Activated B cell treated with CpG ODN at 0.5 μM for 24 hours (primary cell): Measurements from ENCODE around the gene STOX1. TPM values are rescaled to one million over a fixed set of nuclear protein-coding genes. Genes with fewer than 3 reads are reported as not detected.

Experiments
- ATAC-seq: fragments of 200-7000 bp; cut with Tn5 transposase; one replicate; pipeline ENCODE4 v1.10.0; 2021; ENCODE audit warnings: low read depth, mild to moderate bottlenecking, moderate library complexity
- CTCF ChIA-PET: fragments of 350-600 bp; sonication (Branson Sonifier 250); formaldehyde crosslinking; loops from one replicate; lab custom pipeline; 2021; ENCODE audit warnings: antibody characterized with exemption; lab: Charles Lee
- POLR2A ChIA-PET: fragments of 350-600 bp; sonication (Branson Sonifier 250); formaldehyde crosslinking; loops from one replicate; lab custom pipeline; 2021; ENCODE audit warnings: antibody characterized with exemption; lab: Charles Lee
- DNase-seq: peaks from one replicate; pipeline ENCODE4 v3.0.0; 2022
- H3K27ac Mint-ChIP-seq: one replicate; pipeline ENCODE4 v1.8.0; 2020; ENCODE audit warnings: mixed read lengths
- H3K27me3 Mint-ChIP-seq: one replicate; pipeline ENCODE4 v1.8.0; 2021; ENCODE audit warnings: mixed read lengths
- H3K36me3 Mint-ChIP-seq: one replicate; pipeline ENCODE4 v1.8.0; 2021; ENCODE audit warnings: low read depth, mixed read lengths
- H3K4me1 Mint-ChIP-seq: one replicate; pipeline ENCODE4 v1.8.0; 2021; ENCODE audit warnings: mixed read lengths
- H3K4me3 Mint-ChIP-seq: one replicate; pipeline ENCODE4 v1.8.0; 2020; ENCODE audit warnings: mild to moderate bottlenecking, mixed read lengths
- H3K9me3 Mint-ChIP-seq: one replicate; pipeline ENCODE4 v1.8.0; 2020; ENCODE audit warnings: mixed read lengths
- CTCF ChIP-seq: fragments of 200-600 bp; IDR thresholded peaks from one replicate; pipeline ENCODE4 v1.8.0; 2022; ENCODE audit warnings: antibody characterized with exemption, mild to moderate bottlenecking
- intact Hi-C: fragments of 100-400 bp; cut with micrococcal nuclease; formaldehyde crosslinking; loops from one replicate; pipeline ENCODE4 v1.15.1; 2024
- total RNA-seq: library from RNA; stranded (reverse); gene quantifications from 2 replicates; pipeline ENCODE4 v1.2.3, GENCODE V29; 2022

The STOX1 gene
- total RNA-seq, 1 donor from 2014 or later = 0.16 TPM

GRCh38 chr10:68790476-68790875 is 36.9 kb upstream of the STOX1 start:
- H3K36me3 Mint-ChIP-seq = peaks cover 74% of the 10 kb centered on the region
- H3K4me1 Mint-ChIP-seq = no peaks in the 10 kb centered on the region
- no peak for DNase-seq
- no peaks in the 10 kb centered on the region for H3K9me3 Mint-ChIP-seq
- no peak overlapping the region for H3K4me3 Mint-ChIP-seq
- H3K27ac Mint-ChIP-seq = no peak overlapping the region
- ChIA-PET CTCF (no interaction called here), POLR2A (no interaction called here)
- no peaks in the 10 kb centered on the region for H3K27me3 Mint-ChIP-seq
- ATAC-seq = no peak
- no peak for TF ChIP-seq CTCF
- intact Hi-C loops = loop anchor here (10.0 kb wide), 1 partner anchor 304 kb away; no protein-coding TSS in a partner anchor

GRCh38 chr10:68792115-68792514 is 35.2 kb upstream of the STOX1 start:
- TF ChIP-seq CTCF = no peak
- no peaks in the 10 kb centered on the region for H3K9me3 Mint-ChIP-seq
- H3K27ac Mint-ChIP-seq = no peak overlapping the region
- intact Hi-C loops = loop anchor here (10.0 kb wide), 1 partner anchor 303 kb away; no protein-coding TSS in a partner anchor
- DNase-seq = no peak
- no peak overlapping the region for H3K4me3 Mint-ChIP-seq
- no peaks in the 10 kb centered on the region for H3K4me1 Mint-ChIP-seq
- ChIA-PET POLR2A (no interaction called here), CTCF (no interaction called here)
- peaks cover 64% of the 10 kb centered on the region for H3K36me3 Mint-ChIP-seq
- ATAC-seq = no peak
- H3K27me3 Mint-ChIP-seq = no peaks in the 10 kb centered on the region

- Mint-ChIP-seq H3K27ac (no peak overlapping the region), H3K36me3 (peaks cover 42% of the 10 kb centered on the region), H3K27me3 (no peaks in the 10 kb centered on the region), H3K4me1 (peaks cover 4% of the 10 kb centered on the region), H3K4me3 (no peak overlapping the region), H3K9me3 (no peaks in the 10 kb centered on the region)
- no peak for ATAC-seq
- no peak for DNase-seq
- TF ChIP-seq CTCF = no peak
- CTCF ChIA-PET = no interaction called here
- POLR2A ChIA-PET = no interaction called here
- intact Hi-C loops = loop anchor here (10.0 kb wide), 1 partner anchor 299 kb away; no protein-coding TSS in a partner anchor
Measured at GRCh38 chr10:68795886-68796532, 31.3 kb upstream of the STOX1 start.

- DNase-seq (no peak), ATAC-seq (no peak)
- Mint-ChIP-seq H3K36me3 (peaks cover 39% of the 10 kb centered on the region), H3K4me1 (peaks cover 4% of the 10 kb centered on the region), H3K9me3 (no peaks in the 10 kb centered on the region), H3K27me3 (no peaks in the 10 kb centered on the region), H3K27ac (no peak overlapping the region), H3K4me3 (no peak overlapping the region)
- ChIA-PET POLR2A (no interaction called here), CTCF (no interaction called here)
- intact Hi-C loops = loop anchor here (10.0 kb wide), 1 partner anchor 298 kb away; no protein-coding TSS in a partner anchor
- no peak for TF ChIP-seq CTCF
Measured at GRCh38 chr10:68796605-68797004, 30.7 kb upstream of the STOX1 start.

GRCh38 chr10:68800211-68800610 is 27.1 kb upstream of the STOX1 start:
- POLR2A ChIA-PET = no interaction called here

More at GRCh38 chr10:68800211-68800610, 27.1 kb upstream of the STOX1 start:
- no peak for DNase-seq
- Mint-ChIP-seq H3K36me3 (peaks cover 14% of the 10 kb centered on the region), H3K9me3 (no peaks in the 10 kb centered on the region), H3K4me3 (no peak overlapping the region), H3K4me1 (peaks cover 4% of the 10 kb centered on the region), H3K27me3 (no peaks in the 10 kb centered on the region), H3K27ac (no peak overlapping the region)
- no peak for ATAC-seq
- CTCF ChIA-PET = interaction anchor here (0.6 kb wide), 1 partner anchor 293 kb away, joined by 3 read pairs; no protein-coding TSS in a partner anchor
- TF ChIP-seq CTCF = no peak
- intact Hi-C loops = no loop called here
